Activated CD4-positive, alpha-beta T cell treated with anti-CD3 and anti-CD28 coated beads, Interleukin-2, amount 50 U/mL, for 4 hours (primary cell): ENCODE measurements around the gene KAT6B.

Source experiments
- DNase-seq, 2 experiments: peaks; one replicate each; pipeline ENCODE4 v3.0.0-alpha.2; 2020

The KAT6B gene

DNA sequence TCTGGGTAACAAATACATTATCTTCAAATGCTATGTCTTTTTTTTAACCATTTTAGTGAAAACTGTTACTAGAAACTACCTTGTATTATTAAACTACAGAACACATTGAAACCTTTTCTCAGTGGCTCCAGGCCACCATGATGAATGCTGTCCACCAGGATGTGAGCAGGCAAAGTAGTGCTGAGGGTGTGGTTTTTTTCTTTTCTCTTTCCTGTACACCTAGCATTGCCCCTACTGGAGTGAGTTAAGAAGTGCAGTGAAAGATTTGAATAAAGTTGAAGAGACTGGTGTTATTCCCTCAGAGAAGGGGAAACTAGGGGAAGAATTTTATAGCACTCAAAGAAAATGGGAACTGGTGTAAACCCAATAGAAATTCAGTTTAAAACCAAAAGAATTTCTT lies 165.0 kb downstream of the KAT6B start:
- DNase-seq = no peak

DNA sequence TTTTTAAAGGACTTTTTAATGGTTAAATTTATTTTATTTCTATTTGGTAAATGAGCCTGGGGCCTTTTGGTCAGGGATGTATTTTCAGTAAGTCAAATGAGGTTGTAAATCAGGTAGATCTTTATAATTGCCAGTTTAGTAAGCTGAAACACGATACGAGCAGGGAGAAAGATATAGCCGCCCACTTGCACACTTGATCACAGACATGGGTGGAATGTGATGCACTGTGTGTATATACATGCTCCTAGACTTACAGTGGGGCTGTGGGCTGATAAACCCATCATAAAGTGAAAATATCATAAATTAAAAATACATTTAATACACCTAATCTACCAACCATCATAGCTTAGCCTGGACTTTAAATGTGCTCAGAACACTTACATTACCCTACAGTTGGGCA lies 165.7 kb downstream of the KAT6B start:
- no peak for DNase-seq

DNA sequence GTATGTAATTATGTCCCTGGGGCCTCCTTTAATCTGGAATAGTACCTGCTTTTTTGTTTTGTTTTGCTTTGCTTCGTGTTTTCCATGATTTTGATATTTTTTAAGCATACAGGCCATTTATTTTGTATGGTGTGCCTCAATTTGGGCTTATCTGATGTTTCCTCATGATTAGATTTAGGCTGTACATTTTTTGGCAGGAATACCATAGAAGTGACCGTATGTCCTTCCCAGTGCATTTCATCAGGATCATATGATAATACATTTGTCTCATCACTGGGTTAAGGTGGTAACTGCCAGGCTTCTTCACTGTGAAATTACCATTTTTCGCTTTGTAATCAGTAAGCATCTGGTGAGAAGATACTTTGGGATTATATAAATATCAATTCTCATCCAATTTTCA lies 167.2 kb downstream of the KAT6B start:
- DNase-seq = no peak

DNA sequence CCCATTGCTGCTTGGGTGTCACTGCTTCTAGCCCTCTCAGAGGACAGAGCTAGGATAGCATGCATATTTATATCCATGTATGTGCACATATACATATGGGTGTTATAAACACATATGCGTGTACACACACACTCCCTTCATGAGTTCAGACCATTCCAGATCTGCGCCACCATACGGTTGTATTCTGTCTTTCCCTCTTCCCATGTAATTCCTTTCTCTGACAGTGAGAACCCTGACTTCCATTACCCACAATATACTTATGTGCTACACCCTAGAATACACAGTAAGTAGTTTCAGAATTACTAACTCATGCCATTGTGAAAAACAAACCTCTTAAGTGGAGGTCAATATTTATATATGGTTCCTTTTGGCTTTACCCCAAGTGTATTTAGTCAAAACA lies 168.5 kb downstream of the KAT6B start:
- DNase-seq = no peak

DNA sequence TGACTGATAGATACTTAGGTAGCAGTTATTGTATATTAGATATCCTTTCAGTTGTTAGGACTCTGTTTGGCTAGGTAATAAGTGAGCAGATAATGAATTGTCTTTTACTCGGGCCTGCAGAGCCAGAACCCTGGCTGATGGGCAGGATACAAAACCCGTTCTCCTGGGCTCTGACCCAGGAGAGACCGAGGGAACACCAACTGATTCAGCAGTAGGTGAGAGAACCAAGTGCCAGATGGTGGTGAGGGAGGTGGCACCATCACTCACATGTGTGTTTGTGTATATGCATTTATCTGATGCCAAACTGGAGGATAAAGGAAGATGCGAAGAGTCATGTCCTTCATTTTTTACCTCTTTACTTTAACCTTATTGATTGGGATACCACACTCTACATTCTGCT lies 169.4 kb downstream of the KAT6B start:
- DNase-seq = no peak

DNA sequence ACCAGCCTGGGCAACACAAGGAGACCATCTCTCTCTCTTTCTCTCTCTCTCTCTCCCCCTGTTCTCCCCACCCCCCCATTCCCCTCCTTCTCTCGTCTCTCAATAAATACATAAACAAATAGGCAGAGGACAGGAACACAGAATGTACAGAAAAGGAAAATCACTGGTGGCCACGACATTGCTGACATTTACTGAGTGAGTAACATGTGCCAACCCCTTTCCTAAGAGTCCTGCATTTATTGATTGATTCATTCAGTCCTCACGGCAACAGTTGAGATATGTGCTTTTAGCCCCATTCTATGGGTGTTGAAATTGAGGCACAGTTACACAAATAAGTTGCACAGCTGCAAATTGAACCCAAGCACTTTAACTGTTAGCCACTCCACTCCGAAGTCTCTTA lies 170.8 kb downstream of the KAT6B start:
- no peak for DNase-seq

DNA sequence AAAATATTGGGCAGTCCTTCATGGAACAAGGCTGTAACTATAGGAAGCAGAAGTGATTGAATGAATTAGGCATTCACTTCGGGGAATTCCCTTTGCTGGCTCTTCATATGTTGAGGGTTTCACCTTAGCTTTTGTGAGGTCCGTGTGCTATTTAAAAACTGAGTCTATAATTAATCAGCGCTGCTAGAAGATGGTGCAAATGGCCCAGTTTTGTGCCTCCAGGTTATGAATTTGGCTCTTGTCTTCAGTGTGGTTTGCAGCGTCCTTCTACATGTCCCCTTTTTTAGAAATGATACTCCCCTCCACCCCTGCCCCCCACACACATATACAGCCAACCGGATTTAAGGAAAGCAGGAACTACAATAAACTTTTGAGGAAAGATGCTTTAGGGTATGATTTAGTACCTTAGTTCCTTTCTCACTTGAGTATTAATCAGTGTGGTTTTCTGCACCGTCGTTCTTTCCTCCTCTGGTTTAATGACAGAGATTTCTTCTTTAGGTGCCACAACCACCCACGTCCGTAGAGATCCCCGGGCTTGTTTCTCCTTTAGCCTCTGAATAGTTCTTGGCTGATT lies 174.4 kb downstream of the KAT6B start:
- DNase-seq = no peak

DNA sequence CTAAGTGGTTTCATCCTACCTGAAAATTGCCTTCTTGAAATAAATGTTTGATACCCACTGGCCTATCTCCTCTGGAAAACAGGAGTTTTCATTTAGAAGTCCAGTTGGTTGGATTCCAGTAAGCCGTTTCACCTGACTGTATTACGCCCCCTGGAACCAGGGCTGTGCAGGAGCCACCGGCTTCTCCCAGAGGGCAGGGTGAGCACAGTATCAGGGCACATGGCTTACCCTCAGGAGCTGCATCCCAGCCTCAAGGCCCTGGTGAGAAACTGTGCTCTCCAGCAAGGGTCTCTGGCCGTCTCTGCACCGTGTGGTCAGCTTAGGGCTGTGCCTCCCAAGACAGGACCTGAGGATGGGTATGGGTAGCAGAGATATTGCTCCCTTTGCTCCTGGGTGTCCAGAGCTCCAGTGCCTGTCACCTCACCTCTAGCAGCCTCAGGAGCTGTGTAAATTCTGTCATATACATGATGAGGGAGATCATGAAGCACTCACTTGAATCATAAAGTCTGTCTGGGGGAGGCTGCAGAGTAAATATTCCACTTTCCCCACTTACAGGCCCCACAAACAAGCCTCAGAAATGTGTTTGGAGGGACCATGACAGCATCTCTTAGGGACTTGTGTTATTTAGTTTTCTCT lies 175.4 kb downstream of the KAT6B start:
- DNase-seq = no peak

DNA sequence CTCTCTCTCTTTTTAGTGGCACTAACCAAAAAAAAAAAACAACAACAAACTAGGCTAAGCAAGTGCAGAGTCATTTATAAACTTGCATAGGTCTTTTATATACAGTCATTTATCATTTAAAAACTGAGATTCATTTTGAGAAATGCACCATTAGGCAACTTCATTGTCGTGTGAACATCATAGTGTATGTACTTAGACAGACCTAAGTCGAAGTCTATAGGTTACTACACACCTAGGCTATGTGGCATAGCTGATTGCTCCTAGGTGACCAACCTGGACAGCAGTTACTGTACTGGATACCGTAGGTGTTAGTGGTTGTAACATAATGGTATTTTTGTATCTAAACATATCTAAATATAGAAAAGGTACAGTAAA lies 175.9 kb downstream of the KAT6B start:
- no peak for DNase-seq

DNA sequence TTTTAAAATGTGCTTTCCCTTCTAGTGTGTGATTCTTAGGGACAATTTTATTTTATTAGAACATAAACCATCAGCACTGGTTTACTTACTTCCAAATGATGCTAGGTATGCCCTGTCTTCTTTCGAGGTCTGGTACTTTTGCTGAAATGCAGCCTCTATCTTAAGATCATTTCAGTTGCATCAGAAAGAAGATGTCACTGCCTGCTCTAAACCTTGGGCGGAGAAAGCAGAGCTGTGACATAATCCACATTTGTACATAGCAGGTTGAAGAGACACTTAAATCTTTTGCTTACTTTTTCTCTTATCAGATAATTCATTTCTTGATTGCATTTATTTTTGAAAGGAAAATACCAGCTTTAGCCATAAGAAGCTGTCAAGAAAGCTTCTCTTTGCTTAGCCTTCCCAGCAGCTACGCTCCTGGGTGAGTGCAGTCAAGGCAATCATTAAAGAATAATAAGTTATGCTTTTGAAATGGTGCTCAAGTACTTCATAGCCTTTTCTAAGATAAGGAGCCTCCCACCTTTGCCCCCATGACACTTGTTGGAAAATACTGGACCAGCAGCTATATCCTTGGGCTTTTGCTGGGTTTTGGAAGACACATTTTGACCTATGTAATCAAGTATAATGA lies 176.7 kb downstream of the KAT6B start:
- DNase-seq = no peak

DNA sequence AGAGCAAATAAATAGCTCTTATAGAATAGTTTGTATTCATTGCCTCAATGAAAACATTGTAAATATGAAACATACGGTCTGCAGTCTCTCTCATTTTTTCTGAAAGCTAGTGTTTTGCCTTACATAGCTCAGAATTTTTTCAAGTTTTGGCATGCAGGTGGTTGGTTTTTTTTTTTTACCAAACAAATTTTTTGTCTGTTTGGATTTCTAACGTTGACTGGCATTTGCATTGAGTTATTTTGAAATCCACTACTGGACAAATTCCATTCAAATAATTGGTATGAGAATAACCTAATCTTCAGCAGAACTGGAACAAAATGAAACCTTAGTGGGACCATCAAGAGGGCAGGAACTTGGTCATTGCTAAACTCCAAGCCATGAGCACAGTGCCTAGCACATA lies 177.5 kb downstream of the KAT6B start:
- no peak for DNase-seq

DNA sequence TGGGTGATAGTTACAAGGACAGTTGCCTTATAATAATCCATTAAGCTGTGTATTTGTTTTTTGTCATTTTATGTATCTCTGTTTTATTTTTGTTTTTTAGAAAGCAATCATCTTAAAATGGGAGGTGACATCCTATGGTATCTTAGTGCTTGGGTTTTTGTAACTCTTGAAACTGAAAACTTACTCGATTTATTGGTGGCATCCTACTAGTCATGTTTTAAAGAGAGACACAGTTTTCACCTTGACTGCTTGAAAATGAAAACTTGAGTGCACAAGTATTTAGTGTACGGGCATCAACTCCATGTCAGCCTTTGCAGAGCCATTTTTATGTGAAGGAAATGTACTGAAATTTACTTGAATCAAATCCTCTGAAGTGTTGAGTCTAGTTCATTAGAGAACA lies 181.2 kb downstream of the KAT6B start:
- no peak for DNase-seq

DNA sequence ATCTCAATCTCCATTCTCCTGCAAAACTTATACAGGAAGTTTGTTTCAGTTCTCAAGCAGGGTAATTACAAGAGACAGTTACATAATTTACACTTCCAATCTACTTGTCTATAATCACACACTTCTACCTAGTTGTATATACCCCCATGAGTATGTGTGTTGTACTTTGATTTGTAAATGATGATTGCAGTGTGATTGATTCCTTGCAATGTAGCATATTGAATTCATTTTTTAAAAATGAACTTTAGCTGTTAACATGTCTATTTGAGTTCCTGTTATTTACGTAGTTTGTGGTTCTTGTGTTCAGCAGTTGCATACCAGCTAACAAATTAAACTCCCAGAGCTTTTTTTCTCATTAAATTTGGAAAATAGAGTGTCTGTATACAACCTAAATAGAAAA lies 182.6 kb downstream of the KAT6B start:
- DNase-seq = no peak

DNA sequence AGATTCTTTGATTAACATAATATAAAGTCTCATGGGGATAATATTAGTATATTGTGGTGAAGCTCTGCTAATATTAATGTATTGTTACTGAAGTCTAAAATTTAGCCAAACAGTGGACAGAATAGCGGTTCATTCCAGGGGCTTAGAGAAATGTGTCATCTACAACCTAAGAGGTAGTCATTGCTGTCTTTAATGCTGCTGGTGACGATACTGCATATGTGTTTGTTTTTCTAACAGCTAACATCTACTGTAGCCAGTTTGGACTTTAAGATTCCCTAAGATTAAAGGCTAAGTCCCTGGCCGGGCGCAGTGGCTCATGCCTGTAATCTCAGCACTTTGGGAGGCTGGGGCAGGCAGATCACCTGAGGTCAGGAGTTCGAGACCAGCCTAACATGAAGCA lies 183.0 kb downstream of the KAT6B start:
- DNase-seq = no peak

DNA sequence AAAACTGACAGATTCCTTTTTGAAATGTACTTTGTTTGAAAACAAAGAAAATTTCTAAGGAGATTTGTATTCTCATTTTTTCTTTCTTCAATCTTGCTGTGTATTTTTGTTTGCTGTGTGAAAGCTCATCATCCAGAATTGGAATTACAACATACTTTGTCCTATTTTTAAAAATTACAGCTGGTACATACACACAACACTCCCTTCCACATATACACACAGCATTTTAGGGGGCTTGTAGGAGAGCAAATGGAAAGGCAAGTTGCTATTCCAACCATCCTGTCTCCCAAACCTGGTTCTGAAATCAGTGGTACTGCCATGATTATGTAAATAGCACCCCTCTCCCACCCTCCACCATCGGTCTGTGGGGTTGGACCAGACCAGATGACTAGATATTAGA lies 184.0 kb downstream of the KAT6B start:
- DNase-seq = no peak

DNA sequence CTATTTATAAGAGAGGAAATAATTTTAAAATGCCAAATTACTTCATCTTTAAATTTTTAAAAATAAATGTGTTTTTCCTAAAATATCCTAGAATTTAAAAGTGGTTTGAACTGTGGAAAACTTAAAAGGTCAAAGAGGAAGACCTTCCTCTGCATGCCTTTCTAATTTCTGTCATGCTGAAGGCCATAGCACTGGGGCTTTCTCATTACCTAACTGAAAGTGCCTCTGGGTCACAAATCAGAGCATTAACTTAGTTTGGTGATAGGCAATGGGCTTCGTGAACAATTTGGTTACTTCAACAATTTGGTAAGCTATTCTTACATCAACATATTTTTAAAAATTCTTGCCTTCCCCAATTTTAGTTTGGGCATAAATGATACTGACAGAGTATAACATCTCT lies 184.8 kb downstream of the KAT6B start:
- no peak for DNase-seq

DNA sequence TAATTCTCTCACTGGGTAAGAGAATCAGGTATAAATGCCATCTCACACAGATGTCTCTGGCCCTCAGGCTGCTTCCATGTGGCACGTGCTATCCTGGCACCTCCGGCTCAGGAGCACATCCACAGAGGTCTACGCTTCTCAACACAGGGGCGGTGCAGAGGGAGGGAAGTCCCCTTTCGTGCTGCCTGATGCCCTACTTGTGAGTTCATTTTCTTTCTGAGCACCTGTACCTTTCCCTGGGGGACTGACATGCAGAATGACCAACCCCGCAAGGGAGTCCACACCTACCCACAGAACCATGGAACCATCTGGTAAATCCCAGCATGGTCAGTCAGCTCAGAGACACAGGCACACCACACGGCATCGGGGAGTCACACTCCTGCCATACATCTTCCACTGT lies 186.1 kb downstream of the KAT6B start:
- DNase-seq = no peak

DNA sequence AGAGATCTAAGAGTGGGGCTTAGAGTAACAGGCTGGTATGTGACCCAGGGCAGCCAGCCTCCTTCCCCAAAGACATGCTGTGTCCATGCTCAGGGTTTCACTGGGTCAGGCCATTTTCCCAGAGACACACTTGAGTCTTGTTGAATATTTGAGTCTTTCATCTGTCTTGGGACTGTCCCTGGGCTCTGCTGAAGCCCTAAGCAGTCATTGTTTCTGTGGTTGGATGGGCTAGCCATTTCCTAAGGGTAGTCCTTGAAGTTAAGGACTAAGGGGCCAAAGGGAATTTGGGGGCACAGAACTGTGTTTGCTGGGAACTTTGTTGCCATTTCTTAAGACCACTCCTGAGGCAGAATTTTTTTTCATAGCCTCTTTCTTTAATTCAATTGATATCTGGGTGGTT lies 186.6 kb downstream of the KAT6B start:
- DNase-seq = no peak

DNA sequence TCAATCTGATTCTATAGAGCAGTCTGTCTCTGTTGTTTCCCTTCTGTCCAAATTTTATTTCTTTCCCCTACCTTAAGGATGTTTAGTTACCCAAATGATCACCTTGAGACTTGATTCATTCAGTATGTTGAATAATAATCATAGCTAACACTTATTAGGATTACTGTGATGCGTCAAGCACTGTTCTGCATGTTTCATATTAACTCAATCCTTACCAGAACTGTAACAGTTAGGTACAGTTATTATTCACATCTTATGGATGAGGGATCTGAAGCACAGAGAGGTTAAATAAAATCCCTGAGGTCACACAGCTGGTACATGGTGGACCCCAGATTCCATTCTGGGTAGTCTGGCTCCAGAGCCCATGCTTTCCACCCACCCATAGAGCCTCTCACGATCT lies 187.1 kb downstream of the KAT6B start:
- DNase-seq = no peak

DNA sequence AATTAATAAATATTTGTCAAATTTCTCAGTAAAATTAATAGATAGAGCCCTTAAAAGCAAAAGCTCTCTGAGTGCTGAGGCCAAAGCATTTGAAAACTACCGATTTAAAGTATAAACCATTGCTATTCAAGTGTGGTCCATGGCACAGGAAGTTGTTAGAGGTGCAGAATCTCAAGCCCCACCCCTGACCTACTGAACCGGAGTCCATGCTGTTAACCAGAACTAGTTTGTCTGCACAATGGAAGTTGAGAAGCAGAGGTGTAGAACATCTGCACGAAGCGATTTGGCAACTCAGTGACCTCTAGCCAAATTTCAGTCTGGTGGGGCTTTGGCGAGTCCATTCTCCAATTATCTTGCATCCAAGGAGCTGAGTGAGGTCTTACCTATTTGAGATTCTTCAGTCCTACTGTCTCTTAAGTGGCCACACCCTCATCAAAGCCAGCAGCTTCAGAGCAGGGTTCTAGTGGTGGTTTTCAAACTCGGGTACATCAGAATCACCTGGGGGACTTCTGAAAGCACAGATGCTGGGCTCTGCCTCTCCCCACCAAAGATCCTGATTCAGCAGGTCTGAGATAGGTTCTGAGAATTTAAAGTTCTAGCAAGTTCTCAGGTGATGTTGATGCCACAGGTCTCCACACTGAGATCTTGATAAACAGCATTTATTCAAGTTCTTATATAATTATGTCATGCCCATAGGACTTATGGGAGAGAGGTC lies 188.3 kb downstream of the KAT6B start:
- no peak for DNase-seq

DNA sequence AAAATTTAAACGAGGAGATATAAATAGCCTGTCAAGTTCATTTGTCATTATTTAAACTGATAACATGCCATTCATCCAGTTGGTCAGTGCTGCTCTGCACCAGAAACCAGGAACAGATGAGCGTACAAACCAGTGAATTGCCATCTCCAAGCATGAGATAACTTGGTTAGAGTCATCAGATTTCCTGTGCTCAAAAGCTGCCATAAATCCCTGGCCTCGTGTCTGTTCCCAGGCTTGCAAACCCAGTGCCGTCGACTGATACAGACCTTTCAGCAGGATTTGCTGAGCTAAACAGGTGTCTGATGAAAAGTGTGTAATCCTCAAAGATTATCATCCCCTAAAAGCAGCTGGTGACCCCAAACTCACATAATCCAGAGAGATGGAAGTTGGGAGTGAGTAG lies 189.0 kb downstream of the KAT6B start:
- DNase-seq = no peak

DNA sequence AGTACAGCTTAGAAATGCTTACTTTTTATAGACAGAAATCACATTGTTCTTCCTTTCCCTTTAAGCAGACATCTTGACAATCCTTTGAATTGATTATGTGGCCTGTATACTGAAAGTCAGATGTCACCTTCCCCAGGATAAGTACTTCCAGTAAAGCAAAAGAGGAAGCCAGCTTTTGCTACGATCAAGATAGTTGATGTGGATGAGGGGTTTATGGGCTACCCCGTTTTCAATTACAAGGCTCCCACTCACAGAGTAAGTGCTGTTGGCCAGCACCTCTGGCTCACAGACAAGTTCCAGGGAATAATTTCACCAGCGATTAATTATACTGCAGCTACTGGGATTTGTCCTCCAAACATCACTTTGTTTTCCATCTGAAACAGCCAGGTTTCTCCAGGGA lies 189.9 kb downstream of the KAT6B start:
- no peak for DNase-seq

DNA sequence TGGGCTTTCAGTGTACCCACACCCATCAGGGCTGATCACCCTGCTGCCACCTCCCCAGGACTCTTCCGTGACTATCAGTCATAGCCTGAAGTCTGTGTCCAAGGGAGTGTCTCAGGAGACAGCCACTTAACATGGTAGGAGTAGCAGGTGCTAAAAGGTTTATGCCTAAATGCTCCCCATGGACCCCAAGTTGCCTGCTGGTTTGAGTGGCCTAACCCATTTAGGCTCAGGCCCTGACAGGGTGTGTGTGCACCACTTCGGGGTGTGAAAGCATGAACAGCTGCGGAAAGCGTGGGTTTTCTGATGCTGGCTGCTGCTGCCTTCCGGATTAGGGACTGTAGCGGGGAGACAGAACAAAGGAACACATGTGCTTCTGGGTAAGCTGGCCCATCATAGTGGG lies 191.9 kb downstream of the KAT6B start:
- no peak for DNase-seq

DNA sequence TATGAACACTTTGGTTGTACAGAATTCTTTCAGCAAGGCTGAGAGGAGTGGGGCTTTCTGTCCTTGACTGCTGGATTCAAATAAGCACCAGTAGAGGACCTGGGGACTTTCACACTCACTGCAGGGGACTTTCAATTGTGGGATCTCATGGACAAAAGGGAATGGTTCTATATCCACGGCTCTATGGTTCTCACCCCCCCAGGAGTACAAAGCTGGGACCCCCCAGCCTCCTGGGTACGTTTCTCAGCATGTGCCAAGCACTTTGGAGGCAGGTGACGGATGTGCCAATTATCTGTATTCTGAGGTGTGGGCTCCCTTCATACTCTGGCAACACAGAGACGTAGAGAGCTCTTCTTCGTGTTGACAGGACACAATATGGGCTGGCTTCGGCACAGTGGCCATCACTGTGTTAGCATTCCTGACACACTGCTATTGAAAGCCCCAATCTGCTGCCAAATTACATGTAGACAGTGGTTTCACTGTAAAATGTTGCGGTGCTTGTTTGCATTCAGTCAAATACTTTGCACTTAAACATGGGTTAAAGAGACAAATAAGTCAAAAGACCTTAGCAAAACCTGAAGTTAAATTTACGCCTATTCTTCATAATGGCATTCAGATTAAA lies 192.4 kb downstream of the KAT6B start:
- DNase-seq = no peak
